Measurements from ENCODE around the gene CDK5. TPM values are rescaled to one million over a fixed set of nuclear protein-coding genes. Genes with fewer than 3 reads are reported as not detected.

CDK5 gene
- total RNA-seq, result 1 to 10 TPM; 5.2 to 8.8 (median 8.6) TPM

- H3K4me1 ChIP-seq, result peaks cover 18 to 24% of the 10 kb centered on the region in 2 donors
- H3K36me3 ChIP-seq, result no peaks in the 10 kb centered on the region
- no peak for TF ChIP-seq POLR2A (IDR thresholded peaks at IDR 0.05)
- no peak for TF ChIP-seq POLR2AphosphoS5 (IDR thresholded peaks at IDR 0.05)
- no peak for TF ChIP-seq CTCF (IDR thresholded peaks at IDR 0.05)
- peak within 1 kb of the TSS; percentile 97 to 100 for H3K27ac ChIP-seq
- no peak for DNase-seq (ENCODE audit: low spot score in 2 of 2)
- intact Hi-C loops (cut with DNase I; ENCODE audit: low total_unique reads), result no loop called here
- H3K9me3 ChIP-seq, result no peaks in the 10 kb centered on the region
- no peaks in the 10 kb centered on the region for H3K27me3 ChIP-seq
- peak within 1 kb of the TSS; percentile 81 to 98 (median 86) for H3K4me3 ChIP-seq
These were observed at the start of gene CDK5 for GRCh38 chr7:151057506-151057988. Gene CDK5 (minus strand): TSS chr7:151057897. CDS start chr7:151057848, 49 bp downstream.

- no peaks in the 10 kb centered on the region for H3K27me3 ChIP-seq
- no peaks in the 10 kb centered on the region for H3K9me3 ChIP-seq
- no peak overlapping the region for H3K4me3 ChIP-seq
- no peaks in the 10 kb centered on the region for H3K36me3 ChIP-seq
- TF ChIP-seq CTCF (IDR thresholded peaks at IDR 0.05) (no peak), POLR2AphosphoS5 (IDR thresholded peaks at IDR 0.05) (no peak), POLR2A (IDR thresholded peaks at IDR 0.05) (no peak)
- intact Hi-C loops (cut with DNase I; ENCODE audit: low total_unique reads), result no loop called here
- DNase-seq (ENCODE audit: low spot score in 2 of 2), result no peak
- H3K4me1 ChIP-seq, result no peaks in the 10 kb centered on the region
- no peak overlapping the region for H3K27ac ChIP-seq
These were observed 46.9 kb upstream of the CDK5 start for GRCh38 chr7:151104411-151105235.

GRCh38 chr7:151103973-151104372, 46.3 kb upstream of the CDK5 start:
- TF ChIP-seq CTCF (IDR thresholded peaks at IDR 0.05) (no peak), POLR2AphosphoS5 (IDR thresholded peaks at IDR 0.05) (no peak), POLR2A (IDR thresholded peaks at IDR 0.05) (no peak)
- intact Hi-C loops (cut with DNase I; ENCODE audit: low total_unique reads), result no loop called here
- no peak overlapping the region for H3K27ac ChIP-seq
- no peaks in the 10 kb centered on the region for H3K27me3 ChIP-seq
- H3K9me3 ChIP-seq, result no peaks in the 10 kb centered on the region
- no peak for DNase-seq (ENCODE audit: low spot score in 2 of 2)
- H3K4me1 ChIP-seq, result no peaks in the 10 kb centered on the region
- H3K4me3 ChIP-seq, result no peak overlapping the region
- no peaks in the 10 kb centered on the region for H3K36me3 ChIP-seq

- Histone ChIP-seq H3K4me1 (no peaks in the 10 kb centered on the region), H3K27me3 (no peaks in the 10 kb centered on the region), H3K4me3 (no peak overlapping the region), H3K27ac (no peak overlapping the region), H3K36me3 (no peaks in the 10 kb centered on the region), H3K9me3 (no peaks in the 10 kb centered on the region)
- intact Hi-C loops (cut with DNase I; ENCODE audit: low total_unique reads), result no loop called here
- DNase-seq (ENCODE audit: low spot score in 2 of 2), result no peak
- TF ChIP-seq POLR2AphosphoS5 (IDR thresholded peaks at IDR 0.05) (no peak), POLR2A (IDR thresholded peaks at IDR 0.05) (no peak), CTCF (IDR thresholded peaks at IDR 0.05) (no peak)
These were observed 45.3 kb upstream of the CDK5 start for GRCh38 chr7:151102991-151103390.

GRCh38 chr7:151101621-151102396, 44.1 kb upstream of the CDK5 start:
- Histone ChIP-seq H3K27ac (peak overlapping the region in 1 of 2 donors; percentile 19), H3K27me3 (no peaks in the 10 kb centered on the region), H3K4me3 (no peak overlapping the region), H3K36me3 (no peaks in the 10 kb centered on the region), H3K4me1 (no peaks in the 10 kb centered on the region), H3K9me3 (no peaks in the 10 kb centered on the region)
- TF ChIP-seq POLR2A (IDR thresholded peaks at IDR 0.05), result no peak
- no peak for TF ChIP-seq POLR2AphosphoS5 (IDR thresholded peaks at IDR 0.05)
- no peak for TF ChIP-seq CTCF (IDR thresholded peaks at IDR 0.05)
- intact Hi-C loops (cut with DNase I; ENCODE audit: low total_unique reads), result no loop called here
- DNase-seq (ENCODE audit: low spot score in 2 of 2), result no peak

Data from breast epithelium (tissue), 4 donors.